IPS-20b (cell line): ENCODE data around the gene ZNF626.
"Not testable (repeated sequence)": the region's sequence is repeated elsewhere in the genome, so short reads cannot be mapped to it uniquely, and the experiment has no call there.

Experiments
- H3K27ac ChIP-seq: one replicate; pipeline ENCODE4 v1.5.1; 2013; ENCODE audit warnings: low read length
- H3K27me3 ChIP-seq: 2 replicates; pipeline ENCODE4 v1.6.1; 2013; ENCODE audit warnings: mild to moderate bottlenecking, low read length, inconsistent platforms; ENCODE audit not compliant: insufficient read depth
- H3K36me3 ChIP-seq: 2 replicates; pipeline ENCODE4 v1.6.1; 2013; ENCODE audit warnings: low read depth, mild to moderate bottlenecking, inconsistent platforms, low read length, moderate library complexity; ENCODE audit not compliant: insufficient read depth
- H3K4me1 ChIP-seq: 2 replicates; pipeline ENCODE4 v1.6.1; 2013; ENCODE audit warnings: mild to moderate bottlenecking, control low read depth, inconsistent platforms, low read length, moderate library complexity; ENCODE audit not compliant: insufficient read depth
- H3K4me3 ChIP-seq: 2 replicates; pipeline ENCODE4 v1.5.1; 2013; ENCODE audit warnings: mild to moderate bottlenecking, low read length, inconsistent platforms
- H3K9ac ChIP-seq: 2 replicates; pipeline ENCODE4 v1.6.1; 2013; ENCODE audit warnings: low read depth, mild to moderate bottlenecking, inconsistent platforms, low read length, moderate library complexity
- H3K9me3 ChIP-seq: 2 replicates; pipeline ENCODE4 v1.6.1; 2013; ENCODE audit warnings: mild to moderate bottlenecking, low read depth, low read length, inconsistent platforms; ENCODE audit not compliant: insufficient read depth

Gene ZNF626

GRCh38 chr19:20661150-20661819 is at the start of gene ZNF626:
ZNF626 (minus strand) TSS chr19:20661571; CDS start chr19:20661446, 125 bp downstream.
- Histone ChIP-seq H3K4me3 (peak within 1 kb of the TSS; percentile 97; the same call in 1 of the 2 replicates), H3K27me3 (no peaks in the 10 kb centered on the region), H3K36me3 (peaks cover 18% of the 10 kb centered on the region; the same call in 1 of the 2 replicates), H3K9me3 (peaks cover 3% of the 10 kb centered on the region; the same call in 1 of the 2 replicates), H3K4me1 (no peaks in the 10 kb centered on the region; the same call in 1 of the 2 replicates), H3K9ac (peak within 1 kb of the TSS; percentile 97; the same call in 1 of the 2 replicates), H3K27ac (peak within 1 kb of the TSS; percentile 95)

DNA sequence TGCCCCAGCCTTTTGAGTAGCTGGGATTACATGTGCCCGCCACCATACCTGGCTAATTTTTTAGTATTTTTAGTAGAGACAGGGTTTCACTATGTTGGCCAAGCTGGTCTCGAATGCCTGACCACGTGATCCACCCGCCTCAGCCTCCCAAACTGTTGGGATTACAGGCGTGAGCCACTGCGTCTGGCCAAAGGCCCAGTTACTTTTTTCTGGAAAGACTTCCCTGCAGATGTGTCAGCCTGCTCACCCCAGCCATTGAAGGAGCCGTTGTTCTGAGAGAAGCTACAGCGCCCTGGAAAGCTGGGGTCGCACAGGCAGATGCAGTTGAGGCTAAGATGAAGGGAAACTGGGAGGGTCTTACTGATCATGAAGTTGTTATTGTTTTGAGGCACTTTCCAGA is 7.9 kb upstream of the ZNF626 start:
- H3K4me1 ChIP-seq, result no peaks in the 10 kb centered on the region
- no peak overlapping the region for H3K27ac ChIP-seq
- no peaks in the 10 kb centered on the region for H3K36me3 ChIP-seq
- H3K27me3 ChIP-seq, result no peaks in the 10 kb centered on the region
- H3K9me3 ChIP-seq, result no peaks in the 10 kb centered on the region; the same call in 1 of the 2 replicates
- no peak overlapping the region for H3K9ac ChIP-seq
- H3K4me3 ChIP-seq, result no peak overlapping the region

GRCh38 chr19:20667281-20667680 is 5.9 kb upstream of the ZNF626 start:
- no peaks in the 10 kb centered on the region for H3K4me1 ChIP-seq
- H3K27ac ChIP-seq, result no peak overlapping the region
- H3K36me3 ChIP-seq, result no peaks in the 10 kb centered on the region
- H3K9ac ChIP-seq, result no peak overlapping the region
- H3K27me3 ChIP-seq, result no peaks in the 10 kb centered on the region
- H3K4me3 ChIP-seq, result no peak overlapping the region
- H3K9me3 ChIP-seq, result no peaks in the 10 kb centered on the region; the same call in 1 of the 2 replicates

GRCh38 chr19:20664901-20665781 is 3.8 kb upstream of the ZNF626 start:
- H3K27ac ChIP-seq, result no peak overlapping the region
- no peaks in the 10 kb centered on the region for H3K36me3 ChIP-seq
- no peaks in the 10 kb centered on the region for H3K27me3 ChIP-seq
- H3K9ac ChIP-seq, result peak overlapping the region; percentile 16; the same call in 1 of the 2 replicates
- H3K4me3 ChIP-seq, result no peak overlapping the region
- no peaks in the 10 kb centered on the region; the same call in 1 of the 2 replicates for H3K9me3 ChIP-seq
- H3K4me1 ChIP-seq, result no peaks in the 10 kb centered on the region

DNA sequence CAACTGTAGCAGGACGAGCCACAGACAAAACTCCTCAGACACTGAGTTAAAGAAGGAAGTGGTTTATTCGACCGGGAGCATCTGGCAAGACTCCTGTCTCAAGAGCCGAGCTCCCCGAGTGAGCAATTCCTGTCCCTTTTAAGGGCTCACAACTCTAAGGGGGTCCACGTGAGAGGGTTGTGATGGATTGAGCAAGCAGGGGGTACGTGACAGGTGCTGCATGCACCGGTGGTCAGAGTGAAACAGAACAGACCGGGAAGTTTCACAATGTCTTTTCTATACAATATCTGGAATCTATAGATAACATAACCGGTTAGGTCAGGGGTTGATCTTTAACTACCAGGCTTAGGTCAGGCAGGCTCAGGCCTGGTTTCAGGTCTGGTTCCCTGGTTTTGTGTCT is 3.1 kb upstream of the ZNF626 start:
- H3K27me3 ChIP-seq, H3K4me3 ChIP-seq, H3K4me1 ChIP-seq, H3K36me3 ChIP-seq, H3K9ac ChIP-seq, H3K9me3 ChIP-seq, H3K27ac ChIP-seq: not testable (repeated sequence)

GRCh38 chr19:20662421-20663105 is 1.2 kb upstream of the ZNF626 start:
- Histone ChIP-seq H3K9me3 (peaks cover under 1% of the 10 kb centered on the region; the same call in 1 of the 2 replicates), H3K27ac (no peak overlapping the region), H3K4me3 (no peak overlapping the region), H3K4me1 (no peaks in the 10 kb centered on the region; the same call in 1 of the 2 replicates), H3K36me3 (peaks cover 14% of the 10 kb centered on the region; the same call in 1 of the 2 replicates), H3K27me3 (no peaks in the 10 kb centered on the region), H3K9ac (no peak overlapping the region)

GRCh38 chr19:20660473-20661140 is 764 bp downstream of the ZNF626 start:
- Histone ChIP-seq H3K4me1 (no peaks in the 10 kb centered on the region; the same call in 1 of the 2 replicates), H3K27ac (peak overlapping the region; percentile 95), H3K9me3 (peaks cover 3% of the 10 kb centered on the region; the same call in 1 of the 2 replicates), H3K36me3 (peaks cover 18% of the 10 kb centered on the region; the same call in 1 of the 2 replicates), H3K9ac (peak overlapping the region; percentile 97; the same call in 1 of the 2 replicates), H3K27me3 (no peaks in the 10 kb centered on the region), H3K4me3 (peak overlapping the region; percentile 97; the same call in 1 of the 2 replicates)

GRCh38 chr19:20640545-20640944 is 20.8 kb downstream of the ZNF626 start:
- H3K9me3 ChIP-seq, result peaks cover 69% of the 10 kb centered on the region
- H3K4me1 ChIP-seq, result no peaks in the 10 kb centered on the region
- H3K27ac ChIP-seq, result no peak overlapping the region
- no peaks in the 10 kb centered on the region for H3K27me3 ChIP-seq
- H3K9ac ChIP-seq, result no peak overlapping the region
- no peak overlapping the region for H3K4me3 ChIP-seq
- peaks cover 71% of the 10 kb centered on the region; the same call in 1 of the 2 replicates for H3K36me3 ChIP-seq

GRCh38 chr19:20640023-20640422 is 21.3 kb downstream of the ZNF626 start:
- Histone ChIP-seq H3K27me3 (no peaks in the 10 kb centered on the region), H3K27ac (no peak overlapping the region), H3K4me3 (no peak overlapping the region), H3K9me3 (peaks cover 74% of the 10 kb centered on the region), H3K36me3 (peaks cover 73% of the 10 kb centered on the region; the same call in 1 of the 2 replicates), H3K9ac (no peak overlapping the region), H3K4me1 (no peaks in the 10 kb centered on the region)

- not testable (repeated sequence) for H3K27ac ChIP-seq, H3K27me3 ChIP-seq, H3K4me1 ChIP-seq, H3K4me3 ChIP-seq, H3K9ac ChIP-seq
- Histone ChIP-seq H3K36me3 (peaks cover 20% of the 10 kb centered on the region; the same call in 1 of the 2 replicates), H3K9me3 (peaks cover 68% of the 10 kb centered on the region)
Measured at GRCh38 chr19:20624560-20624959, 36.8 kb downstream of the ZNF626 start.

DNA sequence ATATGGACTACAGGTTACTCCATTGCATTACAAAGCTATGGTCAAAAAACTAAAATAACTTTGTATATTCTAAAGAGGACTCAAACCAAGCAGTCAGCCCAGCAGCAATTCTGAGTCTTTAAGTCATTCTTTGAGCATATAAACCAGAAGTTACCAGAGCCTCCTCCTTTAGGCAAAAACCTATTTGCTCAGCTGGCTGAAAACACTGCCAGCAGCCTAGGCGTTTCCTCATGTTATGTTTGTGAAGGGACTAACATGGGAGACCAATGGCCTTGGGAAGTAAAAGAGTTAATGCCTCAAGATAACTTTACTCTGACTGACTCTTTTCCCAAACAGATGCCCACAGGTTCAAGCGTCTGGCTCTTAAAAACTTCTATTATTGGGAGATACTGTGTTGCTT is 45.3 kb downstream of the ZNF626 start:
- Histone ChIP-seq H3K27me3 (no peaks in the 10 kb centered on the region), H3K36me3 (no peaks in the 10 kb centered on the region), H3K27ac (no peak overlapping the region), H3K4me3 (no peak overlapping the region), H3K4me1 (no peaks in the 10 kb centered on the region), H3K9ac (no peak overlapping the region), H3K9me3 (peaks cover 33% of the 10 kb centered on the region)
